ENCODE measurements around the gene CLEC2B.

The CLEC2B gene

DNA sequence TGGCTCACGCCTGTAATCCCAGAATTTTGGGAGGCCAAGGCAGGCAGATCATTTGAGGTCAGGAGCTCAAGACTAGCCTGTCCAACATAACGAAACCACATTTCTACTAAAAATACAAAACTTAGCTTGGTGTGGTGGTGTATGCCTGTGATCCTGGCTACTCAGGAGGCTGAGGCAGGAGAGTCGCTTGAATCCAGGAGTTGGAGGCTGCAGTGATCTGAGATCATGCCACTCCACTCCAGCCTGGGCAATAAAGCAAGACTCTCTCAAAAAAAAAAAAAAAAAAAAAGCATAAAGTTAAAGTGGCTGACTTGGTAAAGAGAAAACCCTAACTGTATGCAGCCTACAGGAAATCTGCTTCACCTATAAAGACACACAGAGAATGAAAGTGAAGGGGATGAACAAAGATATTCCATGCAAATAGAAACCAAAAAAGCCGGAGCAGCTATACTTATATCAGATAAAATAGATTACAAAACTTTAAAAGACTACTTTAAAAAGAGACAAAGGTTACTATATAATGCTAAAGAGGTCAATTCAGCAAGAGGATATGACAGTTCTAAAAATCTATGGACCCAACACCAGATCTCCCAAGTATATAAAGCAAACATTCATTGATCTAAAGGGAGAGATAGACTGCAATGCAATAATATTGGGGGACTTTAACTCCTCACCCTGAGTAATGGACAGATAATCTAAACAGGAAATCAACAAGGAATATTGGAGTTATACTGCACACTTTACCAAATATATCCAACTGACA is 4.1 kb downstream of the CLEC2B start:
- H3K4me1 Mint-ChIP-seq (ENCODE audit: low read depth in 2 of 2): peaks cover 31 to 48% of the 10 kb centered on the region in 2 donors

DNA sequence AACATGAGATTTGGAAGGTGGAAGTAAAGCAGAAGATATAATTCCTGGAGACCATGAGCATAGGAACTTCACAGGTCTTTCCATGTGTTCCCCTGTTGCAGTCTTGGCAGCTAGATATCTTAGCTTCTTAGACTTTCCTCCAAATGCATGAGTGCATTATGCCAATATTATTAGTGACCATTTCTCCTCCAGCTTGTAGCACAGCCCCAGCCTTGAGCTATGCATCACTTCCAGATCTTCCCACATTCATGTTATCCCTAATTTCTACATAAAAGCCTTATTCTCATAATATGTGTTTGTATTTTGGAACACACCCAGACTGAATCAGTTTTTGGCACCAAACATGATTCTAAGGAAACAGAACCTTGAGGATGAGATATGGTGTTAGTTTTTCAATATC is 11.0 kb downstream of the CLEC2B start:
- H3K4me3 Mint-ChIP-seq: no peak overlapping the region
- H3K27ac Mint-ChIP-seq: peak overlapping the region in 1 of 2 donors; percentile 10
- DNase-seq (no peak), ATAC-seq (replicated peaks) (no peak)
- H3K4me1 Mint-ChIP-seq (ENCODE audit: low read depth in 2 of 2): peaks cover 39 to 74% of the 10 kb centered on the region in 2 donors
- peaks cover 73% of the 10 kb centered on the region for H3K36me3 Mint-ChIP-seq (ENCODE audit: insufficient read depth)
- no peaks in the 10 kb centered on the region for H3K27me3 Mint-ChIP-seq
- H3K9me3 Mint-ChIP-seq: peaks cover 0 to 7% of the 10 kb centered on the region in 2 donors

More for the DNA sequence above, 4.1 kb downstream of the CLEC2B start:
- peak overlapping the region; percentile 83 to 99 for H3K4me3 Mint-ChIP-seq
- H3K36me3 Mint-ChIP-seq (ENCODE audit: insufficient read depth): peaks cover 52% of the 10 kb centered on the region
- DNase-seq: no peak
- H3K27me3 Mint-ChIP-seq: no peaks in the 10 kb centered on the region
- peak overlapping the region; percentile 90 to 95 for H3K27ac Mint-ChIP-seq
- ATAC-seq (replicated peaks): peak; percentile 17
- peaks cover 5 to 14% of the 10 kb centered on the region in 2 donors for H3K9me3 Mint-ChIP-seq

DNA sequence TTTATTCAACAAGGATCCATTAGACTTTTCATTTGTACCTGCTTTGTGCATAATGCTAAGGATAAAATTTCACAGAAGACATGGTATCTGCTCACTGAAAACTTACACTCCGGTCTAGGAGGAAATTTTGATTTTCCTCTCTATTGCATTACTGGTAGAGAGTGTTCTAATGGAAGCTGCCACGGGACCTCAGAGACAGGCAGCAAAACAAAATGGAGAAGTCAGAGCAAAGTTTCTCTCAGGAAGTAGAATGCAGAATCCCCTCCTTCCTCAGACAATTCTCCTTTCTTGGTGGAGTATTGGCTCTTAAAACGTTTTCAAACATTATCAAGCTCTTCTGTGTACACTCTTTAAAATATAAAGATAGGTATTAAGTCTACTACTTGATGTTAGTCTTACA is 12.3 kb downstream of the CLEC2B start:
- no peak for DNase-seq

DNA sequence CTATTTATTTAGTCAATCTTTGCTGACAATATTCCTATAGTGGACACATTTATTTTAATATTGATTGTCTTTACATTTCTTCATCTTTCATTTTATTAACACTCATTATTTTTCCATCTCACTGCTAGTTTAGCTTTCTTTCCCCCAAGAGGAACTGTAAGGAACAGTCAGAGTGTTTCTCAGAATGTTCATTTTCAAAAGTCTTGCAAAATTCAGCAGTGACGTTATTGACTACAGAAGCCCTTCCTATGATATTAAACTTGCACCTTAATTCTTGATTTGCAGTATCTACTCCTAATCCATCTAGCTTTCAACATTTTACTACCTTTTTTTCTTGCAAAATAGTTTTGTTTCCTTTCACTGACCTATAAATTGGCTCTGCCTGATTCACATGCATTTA is 13.0 kb downstream of the CLEC2B start:
- no peaks in the 10 kb centered on the region for H3K27me3 Mint-ChIP-seq
- H3K4me3 Mint-ChIP-seq: no peak overlapping the region
- DNase-seq: no peak
- H3K9me3 Mint-ChIP-seq: no peaks in the 10 kb centered on the region
- ATAC-seq (replicated peaks): no peak
- H3K36me3 Mint-ChIP-seq (ENCODE audit: insufficient read depth): peaks cover 80% of the 10 kb centered on the region
- H3K4me1 Mint-ChIP-seq (ENCODE audit: low read depth in 2 of 2): peaks cover 35 to 76% of the 10 kb centered on the region in 2 donors
- H3K27ac Mint-ChIP-seq: peak overlapping the region in 1 of 2 donors; percentile 47

More for the DNA sequence above, 12.3 kb downstream of the CLEC2B start:
- peak overlapping the region in 1 of 2 donors; percentile 54 for H3K27ac Mint-ChIP-seq
- peaks cover 35 to 75% of the 10 kb centered on the region in 2 donors for H3K4me1 Mint-ChIP-seq (ENCODE audit: low read depth in 2 of 2)
- H3K9me3 Mint-ChIP-seq: no peaks in the 10 kb centered on the region
- H3K4me3 Mint-ChIP-seq: peak overlapping the region in 1 of 2 donors; percentile 10
- ATAC-seq (replicated peaks): no peak
- peaks cover 77% of the 10 kb centered on the region for H3K36me3 Mint-ChIP-seq (ENCODE audit: insufficient read depth)
- H3K27me3 Mint-ChIP-seq: no peaks in the 10 kb centered on the region

DNA sequence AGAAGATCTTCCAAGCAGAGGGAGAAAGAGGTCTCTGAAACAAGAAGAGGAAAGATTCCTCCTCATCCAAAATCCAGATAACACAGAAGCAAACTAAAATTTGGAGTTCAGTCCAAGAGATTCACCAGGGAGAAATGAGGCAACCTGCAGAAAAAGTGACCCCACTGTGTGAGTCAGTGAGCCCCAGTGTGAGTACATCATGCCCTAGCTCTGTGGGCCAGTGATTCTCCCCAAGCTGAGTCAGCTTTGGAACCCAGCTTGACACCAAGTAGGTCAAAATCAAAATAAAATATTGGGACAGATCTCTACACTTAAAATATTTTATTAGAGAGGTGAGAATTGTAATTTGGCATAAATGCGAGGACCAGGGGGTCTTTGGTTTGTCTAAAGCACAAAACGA is 17.2 kb downstream of the CLEC2B start:
- H3K36me3 Mint-ChIP-seq (ENCODE audit: insufficient read depth): peaks cover 80% of the 10 kb centered on the region
- no peak for ATAC-seq (replicated peaks)
- H3K27ac Mint-ChIP-seq: peak overlapping the region; percentile 24 to 72
- H3K9me3 Mint-ChIP-seq: peaks cover 0 to 16% of the 10 kb centered on the region in 2 donors
- H3K4me3 Mint-ChIP-seq: no peak overlapping the region
- H3K27me3 Mint-ChIP-seq: no peaks in the 10 kb centered on the region
- no peak for DNase-seq
- H3K4me1 Mint-ChIP-seq (ENCODE audit: low read depth in 2 of 2): peaks cover 22 to 43% of the 10 kb centered on the region in 2 donors

DNA sequence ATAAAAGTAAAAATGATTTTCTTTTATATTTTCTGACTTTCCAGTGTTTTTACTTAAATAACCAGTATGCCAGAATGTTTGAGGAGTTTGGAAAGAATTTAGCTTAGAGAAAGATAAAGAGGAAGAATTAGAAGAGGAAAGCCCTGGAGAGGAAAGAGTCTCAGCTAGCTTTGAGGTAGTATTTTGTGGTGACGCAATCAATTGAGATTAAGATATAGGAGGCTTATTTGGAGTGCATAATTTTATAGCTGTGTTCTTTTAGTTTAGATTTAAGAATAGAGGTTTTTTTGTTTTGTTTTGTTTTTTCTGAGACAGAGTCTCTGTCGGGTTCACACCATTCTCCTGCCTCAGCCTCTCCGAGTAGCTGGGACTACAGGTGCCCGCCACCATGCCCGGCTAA is 18.1 kb downstream of the CLEC2B start:
- Mint-ChIP-seq H3K4me1 (ENCODE audit: low read depth in 2 of 2) (peaks cover 19 to 36% of the 10 kb centered on the region in 2 donors), H3K27me3 (no peaks in the 10 kb centered on the region), H3K36me3 (ENCODE audit: insufficient read depth) (peaks cover 71% of the 10 kb centered on the region), H3K27ac (peak overlapping the region in 1 of 2 donors; percentile 24), H3K9me3 (peaks cover 0 to 24% of the 10 kb centered on the region in 2 donors), H3K4me3 (no peak overlapping the region)
- no peak for ATAC-seq (replicated peaks)
- DNase-seq: no peak

DNA sequence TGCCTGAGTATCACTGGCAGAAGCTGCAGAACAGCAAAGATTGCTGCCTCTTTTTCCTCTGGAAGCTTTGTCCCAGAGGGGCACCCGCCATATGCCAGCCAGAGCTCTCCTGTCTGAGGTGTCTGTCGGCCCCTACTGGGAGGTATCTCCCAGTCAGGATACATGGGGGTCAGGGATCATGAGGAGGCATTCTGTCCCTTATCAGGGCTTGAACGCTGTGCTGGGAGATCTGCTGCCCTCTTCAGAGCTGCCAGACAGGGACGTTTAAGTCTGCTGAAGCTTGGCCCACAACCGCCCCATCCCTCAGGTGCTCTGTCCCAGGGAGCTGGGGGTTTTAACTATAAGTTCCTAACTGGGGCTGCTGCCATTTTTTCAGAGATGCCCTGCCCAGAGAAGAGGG is 20.3 kb downstream of the CLEC2B start:
- DNase-seq (no peak), ATAC-seq (replicated peaks) (no peak)
- Mint-ChIP-seq H3K9me3 (peaks cover 0 to 24% of the 10 kb centered on the region in 2 donors), H3K27ac (peak overlapping the region in 1 of 2 donors; percentile 72), H3K4me3 (no peak overlapping the region), H3K36me3 (ENCODE audit: insufficient read depth) (peaks cover 58% of the 10 kb centered on the region), H3K27me3 (no peaks in the 10 kb centered on the region), H3K4me1 (ENCODE audit: low read depth in 2 of 2) (peaks cover 12 to 20% of the 10 kb centered on the region in 2 donors)

DNA sequence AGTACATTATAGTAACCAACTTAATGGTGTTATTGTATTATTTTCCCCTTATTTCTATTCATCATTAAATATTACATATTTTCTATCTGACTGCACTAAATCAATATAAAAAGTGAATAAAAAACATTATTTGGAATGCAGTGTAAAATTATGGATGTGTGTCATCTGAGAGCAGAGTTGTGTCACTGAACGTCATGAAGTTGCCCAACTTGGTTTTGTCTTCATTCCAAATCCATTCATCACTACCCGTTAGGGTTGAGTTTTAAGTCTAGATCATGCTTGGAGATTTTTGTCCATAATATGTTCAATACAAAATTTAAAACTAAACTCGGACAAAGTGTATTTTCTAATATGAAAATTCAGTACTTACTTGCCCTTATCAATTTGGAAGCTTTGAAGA is 25.7 kb downstream of the CLEC2B start:
- no peak overlapping the region for H3K27ac Mint-ChIP-seq
- ATAC-seq (replicated peaks) (no peak), DNase-seq (no peak)
- peaks cover 0 to 23% of the 10 kb centered on the region in 2 donors for H3K9me3 Mint-ChIP-seq
- H3K4me3 Mint-ChIP-seq: no peak overlapping the region
- H3K4me1 Mint-ChIP-seq (ENCODE audit: low read depth in 2 of 2): peaks cover 6% of the 10 kb centered on the region in 2 donors
- H3K36me3 Mint-ChIP-seq (ENCODE audit: insufficient read depth): peaks cover 9% of the 10 kb centered on the region
- H3K27me3 Mint-ChIP-seq: no peaks in the 10 kb centered on the region

DNA sequence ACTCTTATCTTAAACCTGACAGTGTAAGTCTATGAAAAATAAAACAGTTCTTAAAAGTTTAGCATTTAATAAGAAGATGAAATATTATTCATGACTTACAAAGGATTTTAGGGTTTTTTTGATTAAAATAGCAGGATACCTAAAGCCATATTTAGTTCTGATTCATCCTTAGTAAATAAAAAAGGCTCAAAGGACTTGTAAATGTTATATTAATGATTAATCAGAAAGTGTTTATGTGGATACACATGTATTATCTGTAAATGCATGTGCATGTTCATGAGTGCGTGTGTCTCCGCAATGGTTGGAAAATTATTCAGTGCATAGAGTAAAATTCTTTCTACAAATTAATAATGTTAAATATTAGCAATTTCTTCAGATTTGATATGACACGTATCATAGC is 37.4 kb downstream of the CLEC2B start:
- DNase-seq (no peak), ATAC-seq (replicated peaks) (no peak)
- Mint-ChIP-seq H3K36me3 (ENCODE audit: insufficient read depth) (peaks cover 17% of the 10 kb centered on the region), H3K4me3 (no peak overlapping the region), H3K4me1 (ENCODE audit: low read depth in 2 of 2) (peaks cover 0 to 9% of the 10 kb centered on the region in 2 donors), H3K27me3 (no peaks in the 10 kb centered on the region), H3K9me3 (no peaks in the 10 kb centered on the region), H3K27ac (no peak overlapping the region)

DNA sequence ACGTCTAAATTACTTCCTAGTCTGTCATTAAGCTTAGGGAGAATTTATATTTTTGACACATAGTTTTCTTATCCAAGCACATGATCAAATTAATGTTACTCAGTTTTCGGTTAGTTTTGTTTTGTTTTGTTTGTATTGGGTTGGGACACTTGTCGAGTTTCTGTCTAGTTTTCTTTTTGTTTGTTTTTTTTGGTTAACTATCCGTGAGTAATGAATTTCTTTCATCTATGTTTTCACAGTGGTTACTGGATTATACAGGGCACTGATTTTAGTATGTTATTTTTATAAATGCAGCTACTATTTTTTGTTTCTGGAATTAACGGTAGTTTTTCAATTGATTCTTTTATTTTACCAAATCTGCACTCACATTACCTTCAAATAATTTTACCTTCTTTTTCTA is 39.2 kb downstream of the CLEC2B start:
- H3K9me3 Mint-ChIP-seq: no peaks in the 10 kb centered on the region
- H3K4me1 Mint-ChIP-seq (ENCODE audit: low read depth in 2 of 2): peaks cover 6 to 22% of the 10 kb centered on the region in 2 donors
- H3K36me3 Mint-ChIP-seq (ENCODE audit: insufficient read depth): peaks cover 17% of the 10 kb centered on the region
- H3K27me3 Mint-ChIP-seq: no peaks in the 10 kb centered on the region
- ATAC-seq (replicated peaks): peak; percentile 17
- H3K27ac Mint-ChIP-seq: peak overlapping the region; percentile 82 to 91
- DNase-seq: no peak
- H3K4me3 Mint-ChIP-seq: peak overlapping the region; percentile 78 to 88

DNA sequence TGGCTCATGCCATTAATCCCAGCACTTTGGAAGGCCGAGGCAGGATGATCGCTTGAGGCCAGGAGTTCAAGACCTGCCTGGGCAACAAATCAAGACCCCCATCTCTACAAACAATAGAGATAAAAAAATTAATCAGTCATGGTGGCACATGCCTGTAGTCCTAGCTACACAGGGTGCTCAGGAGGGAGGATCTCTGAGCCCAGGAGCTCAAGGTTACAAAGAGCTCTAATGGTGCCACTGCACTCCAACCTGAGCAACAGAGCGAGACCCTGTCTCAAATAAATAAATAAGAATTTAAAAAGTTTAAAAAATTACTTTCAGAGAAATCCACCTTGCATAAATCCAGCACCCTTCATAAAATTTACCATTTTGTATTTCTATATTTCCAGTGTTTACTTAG is 39.7 kb downstream of the CLEC2B start:
- Mint-ChIP-seq H3K9me3 (no peaks in the 10 kb centered on the region), H3K27ac (peak overlapping the region; percentile 82 to 91), H3K4me3 (peak overlapping the region; percentile 78 to 88), H3K4me1 (ENCODE audit: low read depth in 2 of 2) (peaks cover 6 to 27% of the 10 kb centered on the region in 2 donors), H3K36me3 (ENCODE audit: insufficient read depth) (peaks cover 17% of the 10 kb centered on the region), H3K27me3 (no peaks in the 10 kb centered on the region)
- DNase-seq (no peak), ATAC-seq (replicated peaks) (no peak)

DNA sequence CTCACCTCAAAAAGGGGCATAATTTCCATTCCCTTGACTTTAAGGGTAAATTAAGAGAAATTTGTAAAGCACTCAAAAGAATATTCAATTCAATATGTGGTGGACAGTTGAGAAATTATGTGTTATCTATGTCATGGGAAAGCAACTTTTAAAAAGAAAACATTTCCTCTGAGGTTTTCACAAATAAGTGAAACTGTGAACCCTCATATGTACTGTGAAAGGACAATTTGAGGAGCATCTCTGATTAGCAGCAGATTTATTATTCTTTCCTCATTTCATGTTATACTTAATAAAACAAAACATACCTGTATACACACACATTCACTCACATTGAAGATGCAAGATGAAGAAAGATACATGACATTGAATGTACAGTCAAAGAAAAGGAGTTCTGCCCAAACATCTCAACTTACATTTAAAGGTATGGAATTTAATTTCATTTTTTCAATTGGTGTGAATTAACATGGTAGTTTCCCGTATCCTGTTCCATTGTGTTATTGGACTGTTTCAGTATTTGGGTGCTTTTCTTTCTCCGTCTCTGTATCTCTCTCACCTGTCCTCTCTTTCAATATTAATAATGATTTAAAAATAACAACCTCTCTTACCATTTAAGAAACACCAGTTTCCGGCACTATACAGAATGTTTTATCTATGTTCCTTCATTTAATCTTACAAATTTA is 41.8 kb downstream of the CLEC2B start, which contains the start of gene KLRF1:
Gene KLRF1, plus strand, starts transcription at position 273 of the 680 bp plus-strand sequence. Its CDS starts 64 bp downstream, at position 337.
- Mint-ChIP-seq H3K9me3 (peaks cover 0 to 9% of the 10 kb centered on the region in 2 donors), H3K27ac (peak within 1 kb of the TSS; percentile 82 to 91), H3K27me3 (no peaks in the 10 kb centered on the region), H3K36me3 (ENCODE audit: insufficient read depth) (peaks cover 10% of the 10 kb centered on the region), H3K4me3 (peak within 1 kb of the TSS; percentile 80 to 88), H3K4me1 (ENCODE audit: low read depth in 2 of 2) (peaks cover 6 to 29% of the 10 kb centered on the region in 2 donors)
- DNase-seq (no peak), ATAC-seq (replicated peaks) (peak; percentile 85)

DNA sequence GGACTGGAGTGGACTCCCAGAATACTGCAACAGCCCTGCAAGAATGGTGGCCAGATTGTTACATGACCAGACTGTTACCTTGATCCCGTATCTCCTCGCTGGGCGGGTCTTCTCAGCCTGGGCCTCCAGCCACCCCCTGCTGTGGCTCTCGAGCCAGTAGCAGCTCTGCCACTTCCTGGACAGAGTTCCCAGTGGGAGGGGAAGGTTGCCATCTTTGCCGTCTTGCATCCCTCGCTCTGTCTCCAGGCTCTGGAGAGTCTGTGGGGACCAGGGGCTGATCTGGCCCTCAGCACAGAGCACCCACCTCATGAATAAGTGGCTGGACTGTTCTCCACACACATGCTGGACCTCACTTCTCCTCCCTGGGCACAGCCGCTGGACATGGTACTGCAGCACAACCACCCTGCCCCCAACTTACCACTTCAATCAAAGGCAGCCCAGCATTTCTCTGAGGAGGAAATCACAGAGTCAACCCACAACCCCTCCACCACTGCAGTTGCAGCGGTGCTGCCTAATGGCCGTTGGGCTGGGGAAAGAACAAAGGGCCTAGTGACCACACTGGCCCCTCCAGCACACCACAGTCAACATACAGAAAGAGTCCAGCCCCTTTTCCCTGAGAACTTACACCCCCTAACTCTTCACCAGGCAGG is 48.7 kb downstream of the CLEC2B start:
- Mint-ChIP-seq H3K27ac (peak overlapping the region in 1 of 2 donors; percentile 1), H3K4me3 (peak overlapping the region; percentile 60 to 66), H3K4me1 (ENCODE audit: low read depth in 2 of 2) (peaks cover 31 to 43% of the 10 kb centered on the region in 2 donors), H3K27me3 (no peaks in the 10 kb centered on the region), H3K36me3 (ENCODE audit: insufficient read depth) (peaks cover 2% of the 10 kb centered on the region), H3K9me3 (peaks cover 0 to 9% of the 10 kb centered on the region in 2 donors)
- DNase-seq (no peak), ATAC-seq (replicated peaks) (peak; percentile 32)
